Loucy (cell line): Measurements from ENCODE around the gene MS4A18.

Experiments used
- CTCF ChIP-seq: fragments of 200-600 bp; sonication (generic); conservative IDR thresholded peaks from 2 replicates; pipeline ENCODE4 v1.5.1; 2014; ENCODE audit warnings: mild to moderate bottlenecking, antibody characterized with exemption, low read length
- EZH2phosphoT487 ChIP-seq: fragments of 200-600 bp; IDR thresholded peaks from 2 replicates; pipeline ENCODE4 v1.6.1; 2018; ENCODE audit warnings: antibody characterized with exemption, mild to moderate bottlenecking, moderate library complexity, borderline replicate concordance

GRCh38 chr11:60731586-60731985 is 7.1 kb downstream of the MS4A18 start:
- TF ChIP-seq CTCF (no peak), EZH2phosphoT487 (no peak)
